GM20431 (cell line): Measurements from ENCODE around the gene ERN1.
"Not testable (repeated sequence)": the region's sequence is repeated elsewhere in the genome, so short reads cannot be mapped to it uniquely, and the experiment has no call there.

ENCODE experiments used
- in situ Hi-C: fragments of 300-500 bp; cut with MseI, MboI; formaldehyde crosslinking; loops from one replicate; pipeline ENCODE4 v1.15.0; 2020; ENCODE audit warnings: low sequenced_read_pairs; ENCODE audit not compliant: unreplicated experiment

ERN1 gene

DNA sequence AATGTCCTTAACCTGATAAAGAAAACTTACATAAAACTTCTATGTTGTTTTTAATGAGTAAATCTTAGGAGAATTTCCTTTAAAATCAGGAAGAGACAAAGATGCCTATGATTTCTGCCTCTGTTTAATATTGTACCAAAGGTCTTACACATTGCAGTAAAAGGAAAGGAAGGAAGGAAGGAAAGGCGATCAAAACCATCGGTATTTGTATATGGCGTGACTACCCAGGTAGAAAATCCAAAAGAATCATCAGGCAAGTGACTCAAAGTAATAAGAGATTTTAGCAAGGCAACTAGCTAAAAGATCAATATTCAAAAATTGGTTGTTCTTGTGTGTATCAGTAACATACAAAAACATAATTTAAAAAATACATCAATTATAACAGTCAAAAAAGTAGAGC is 113.0 kb downstream of the ERN1 start:
- in situ Hi-C loops, result no loop called here

DNA sequence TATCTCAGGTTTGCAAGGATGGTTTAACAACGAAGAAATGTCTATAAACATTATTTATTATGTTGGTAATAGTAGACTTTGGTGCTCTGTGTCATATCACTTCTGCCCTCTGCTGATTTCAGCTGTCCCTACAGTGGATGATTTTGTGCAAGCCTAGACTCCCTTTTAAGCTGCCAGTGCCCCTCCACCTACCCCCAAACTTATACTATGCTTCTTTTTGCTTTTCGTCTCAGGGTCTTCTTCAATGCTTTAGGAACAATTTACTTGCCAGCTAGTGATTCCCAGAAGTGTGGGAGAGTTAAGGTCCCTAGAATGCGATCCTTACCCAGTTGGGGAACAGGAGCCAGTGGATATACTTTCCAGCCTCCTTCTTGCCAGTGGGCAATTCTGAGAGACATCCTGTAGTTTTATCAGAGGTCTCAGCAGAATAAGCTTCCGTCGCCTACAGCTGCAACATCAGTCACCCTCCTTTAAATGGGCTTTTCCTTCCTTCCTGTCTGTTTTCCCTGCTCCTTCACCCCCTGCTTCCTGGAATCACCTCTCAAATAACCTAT is 113.6 kb downstream of the ERN1 start:
- in situ Hi-C loops, result no loop called here

DNA sequence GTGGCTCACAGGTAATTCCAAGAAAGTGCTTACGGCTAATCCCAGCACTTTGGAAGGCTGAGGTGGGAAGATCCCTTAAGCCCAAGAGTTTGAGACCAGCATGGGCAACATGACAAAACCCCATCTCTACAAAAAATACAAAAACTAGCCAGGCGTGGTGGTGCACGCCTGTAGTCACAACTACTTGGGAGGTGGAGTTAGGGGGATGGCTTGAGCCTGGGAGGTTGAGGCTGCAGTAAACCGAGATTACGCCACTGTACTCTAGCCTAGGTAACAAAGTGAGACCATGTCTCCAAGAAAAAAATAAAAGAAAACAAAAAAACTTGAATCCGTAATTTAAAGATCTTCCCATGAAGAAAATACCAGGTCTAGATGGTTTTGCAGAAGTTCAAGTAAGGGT is 114.5 kb downstream of the ERN1 start:
- in situ Hi-C loops, result no loop called here

DNA sequence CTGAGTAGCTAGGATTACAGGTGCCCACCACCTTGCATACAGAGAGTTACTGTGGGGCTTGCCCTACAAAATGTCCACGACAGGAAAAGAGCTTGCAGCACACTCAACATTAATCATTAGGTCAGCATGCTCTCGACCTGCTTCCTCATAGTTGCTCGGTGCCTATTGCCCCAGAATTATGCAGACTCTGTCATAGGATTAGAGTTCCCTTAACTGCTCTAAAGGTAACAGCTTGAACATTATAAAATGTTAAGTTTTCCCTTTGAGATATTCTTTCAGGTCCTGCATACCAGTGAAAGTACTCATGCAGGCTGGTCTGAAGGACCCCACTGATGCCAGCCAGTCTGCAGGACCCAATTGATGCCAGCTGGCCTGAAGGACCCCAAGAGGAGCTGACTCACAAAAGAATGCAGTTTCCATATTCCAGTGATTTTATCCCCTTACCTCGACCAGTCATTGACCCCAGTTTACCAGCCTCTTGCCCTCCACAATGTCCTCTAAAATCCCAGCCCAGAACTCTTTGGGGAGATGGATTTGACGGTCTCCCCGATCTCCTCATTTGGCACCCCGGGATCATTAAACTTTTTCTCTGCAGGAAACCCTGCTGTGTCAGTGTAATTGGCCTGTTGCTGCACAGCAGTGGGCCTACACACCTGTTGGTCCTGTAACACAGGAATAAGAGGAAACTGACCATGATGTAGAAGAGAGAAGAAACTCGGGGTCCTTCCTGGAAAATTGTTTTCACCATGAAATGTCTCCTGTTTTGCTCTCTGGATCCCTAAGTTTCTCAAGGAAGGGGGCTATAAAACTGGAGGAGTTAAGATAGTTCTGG is 120.2 kb downstream of the ERN1 start:
- in situ Hi-C loops, result no loop called here

DNA sequence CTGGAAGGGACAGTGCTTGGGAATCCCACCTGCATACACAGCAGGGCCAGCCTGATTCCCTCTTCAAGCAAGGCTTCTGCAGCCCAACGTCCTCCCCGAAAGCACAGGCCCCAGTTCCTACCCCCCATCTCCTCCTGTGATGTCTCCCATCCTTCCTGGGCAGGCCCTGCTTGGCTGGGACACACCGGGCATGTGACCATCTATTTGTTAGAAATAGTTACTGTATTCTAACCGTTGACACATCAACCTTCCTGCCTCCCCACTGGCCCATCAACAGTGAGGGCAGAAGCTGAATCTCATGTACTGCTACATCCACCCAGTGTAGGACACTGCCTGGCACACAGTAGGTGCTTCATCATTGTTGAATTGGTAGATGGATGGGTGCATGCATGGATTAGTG is 121.1 kb downstream of the ERN1 start:
- in situ Hi-C loops, result no loop called here

DNA sequence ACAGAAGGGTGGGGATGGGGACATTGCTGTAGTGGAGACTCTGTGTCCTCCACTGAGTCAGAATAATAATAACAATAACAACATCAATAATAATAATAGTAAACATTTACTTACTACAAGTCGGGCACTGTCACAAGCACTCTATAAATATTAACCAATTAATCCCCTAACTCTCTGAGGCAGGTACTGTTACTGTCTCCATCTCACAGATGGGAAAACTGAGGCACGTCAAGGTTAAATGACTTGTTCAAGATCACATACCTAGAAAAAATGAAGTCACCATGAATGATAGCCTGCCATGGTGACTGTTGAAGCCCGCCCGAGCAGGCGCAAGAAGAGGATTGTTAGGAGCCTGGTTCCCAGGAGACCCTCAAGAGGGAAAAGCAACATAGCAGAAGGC is 121.6 kb downstream of the ERN1 start:
- in situ Hi-C loops, result no loop called here

DNA sequence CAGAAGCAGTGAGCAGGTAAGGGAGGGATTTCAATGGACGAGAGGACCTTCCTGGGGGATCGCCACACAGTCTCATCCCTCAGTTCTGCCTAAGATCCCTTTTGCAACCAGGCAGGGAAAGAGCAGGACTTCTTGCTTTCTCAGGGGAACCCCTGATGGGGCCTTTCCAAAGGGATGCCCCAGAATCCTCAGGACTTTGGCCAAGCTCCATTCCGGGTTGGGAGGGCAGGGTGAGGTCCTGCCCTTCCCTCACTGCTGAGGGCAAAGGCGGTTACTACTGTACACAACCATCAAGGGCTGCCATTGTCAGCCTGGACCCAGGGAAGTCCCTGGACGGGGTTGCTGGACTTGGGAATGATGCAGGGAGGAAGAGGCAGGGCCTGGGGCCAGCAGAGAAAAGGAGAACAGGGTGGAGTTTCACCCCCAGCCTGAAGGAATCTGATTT is 122.1 kb downstream of the ERN1 start:
- in situ Hi-C loops, result no loop called here

DNA sequence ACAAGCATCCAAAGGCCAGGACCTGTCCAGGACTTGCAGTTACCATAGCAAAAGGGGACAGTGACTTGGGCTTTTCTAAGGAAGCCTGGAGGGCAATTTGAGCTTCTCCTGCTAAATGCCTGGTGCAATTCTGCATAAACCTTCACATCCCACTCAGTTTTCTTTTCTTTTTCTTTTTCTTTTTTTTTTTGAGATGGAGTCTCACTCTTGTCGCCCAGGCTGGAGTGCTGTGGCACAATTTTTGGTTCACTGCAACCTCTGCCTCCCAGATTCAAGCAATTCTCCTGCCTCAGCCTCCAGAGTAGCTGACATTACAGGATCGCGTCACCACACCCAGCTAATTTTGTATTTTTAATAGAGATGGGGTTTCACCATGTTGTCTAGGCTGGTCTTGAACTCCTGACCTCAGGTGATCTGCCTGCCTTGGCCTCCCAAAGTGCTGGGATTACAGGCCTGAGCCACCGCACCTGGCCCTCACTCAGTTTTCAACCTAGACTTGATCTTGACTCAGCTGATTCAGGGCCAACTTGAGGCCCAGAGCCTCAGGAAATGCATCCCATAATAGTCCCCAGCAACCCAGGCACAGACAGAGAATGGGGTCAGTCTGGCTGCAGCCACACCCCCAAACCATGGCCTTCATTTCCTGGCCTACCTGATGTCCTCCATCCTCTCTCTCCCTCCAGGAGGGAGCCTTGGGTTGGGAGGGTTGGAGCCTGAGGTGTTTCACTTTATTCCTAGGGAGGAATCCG is 122.7 kb downstream of the ERN1 start:
- in situ Hi-C loops, result not testable (repeated sequence)

DNA sequence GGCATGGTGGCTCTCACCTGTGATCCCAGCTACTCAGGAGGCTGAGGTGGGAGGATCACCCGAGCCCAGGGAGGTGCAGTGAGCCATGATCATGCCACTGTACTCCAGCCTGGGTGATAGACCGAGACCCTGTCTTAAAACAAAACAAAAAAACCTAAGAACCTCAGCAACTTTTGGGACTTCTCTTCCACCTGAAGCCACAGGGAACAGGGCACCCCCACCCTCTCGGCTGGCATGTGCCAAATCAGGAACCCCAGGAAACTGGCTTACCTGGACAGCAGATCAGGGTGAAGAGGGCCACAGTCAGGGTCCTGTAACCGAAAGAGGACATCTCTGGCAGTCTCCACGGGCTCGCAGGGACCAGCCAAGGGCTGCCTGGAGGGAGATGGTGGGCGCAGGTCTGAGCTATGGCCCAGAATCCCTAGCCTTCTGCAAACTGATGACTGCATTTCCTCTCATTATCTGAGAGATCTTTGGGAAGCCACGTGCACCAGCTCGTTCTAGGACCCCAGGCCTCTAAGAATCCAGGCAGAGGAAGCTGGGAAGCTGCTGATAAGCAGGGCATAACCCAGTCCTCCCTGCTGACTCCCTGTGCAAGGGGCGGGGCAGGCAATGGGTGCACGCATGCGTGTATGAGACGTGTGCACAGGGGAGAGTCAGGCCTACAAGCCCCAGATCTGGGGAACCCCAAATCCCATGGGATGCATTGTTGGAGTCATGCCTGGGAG is 123.4 kb downstream of the ERN1 start:
- in situ Hi-C loops, result no loop called here

DNA sequence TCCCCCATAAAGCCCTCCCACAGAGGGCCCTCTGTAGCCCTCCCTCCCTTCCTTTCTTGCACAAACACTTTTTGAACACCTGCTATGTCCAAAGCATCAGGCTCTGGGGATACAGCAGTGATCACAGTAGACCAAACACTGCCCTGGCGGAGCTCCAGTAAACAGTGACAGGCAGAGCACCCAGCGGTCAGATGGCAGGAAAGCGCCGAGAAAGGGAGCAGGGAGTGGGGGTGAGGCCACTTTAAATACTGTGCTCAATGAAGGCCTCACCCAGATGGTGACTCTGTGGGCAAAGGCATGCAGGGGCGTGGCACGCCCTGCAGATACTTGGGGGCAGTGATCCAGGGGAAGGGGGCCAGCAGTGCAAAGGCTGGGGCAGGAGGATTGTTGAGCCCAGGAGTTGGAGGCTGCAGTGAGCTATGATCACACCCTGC is 124.2 kb downstream of the ERN1 start:
- in situ Hi-C loops, result no loop called here

DNA sequence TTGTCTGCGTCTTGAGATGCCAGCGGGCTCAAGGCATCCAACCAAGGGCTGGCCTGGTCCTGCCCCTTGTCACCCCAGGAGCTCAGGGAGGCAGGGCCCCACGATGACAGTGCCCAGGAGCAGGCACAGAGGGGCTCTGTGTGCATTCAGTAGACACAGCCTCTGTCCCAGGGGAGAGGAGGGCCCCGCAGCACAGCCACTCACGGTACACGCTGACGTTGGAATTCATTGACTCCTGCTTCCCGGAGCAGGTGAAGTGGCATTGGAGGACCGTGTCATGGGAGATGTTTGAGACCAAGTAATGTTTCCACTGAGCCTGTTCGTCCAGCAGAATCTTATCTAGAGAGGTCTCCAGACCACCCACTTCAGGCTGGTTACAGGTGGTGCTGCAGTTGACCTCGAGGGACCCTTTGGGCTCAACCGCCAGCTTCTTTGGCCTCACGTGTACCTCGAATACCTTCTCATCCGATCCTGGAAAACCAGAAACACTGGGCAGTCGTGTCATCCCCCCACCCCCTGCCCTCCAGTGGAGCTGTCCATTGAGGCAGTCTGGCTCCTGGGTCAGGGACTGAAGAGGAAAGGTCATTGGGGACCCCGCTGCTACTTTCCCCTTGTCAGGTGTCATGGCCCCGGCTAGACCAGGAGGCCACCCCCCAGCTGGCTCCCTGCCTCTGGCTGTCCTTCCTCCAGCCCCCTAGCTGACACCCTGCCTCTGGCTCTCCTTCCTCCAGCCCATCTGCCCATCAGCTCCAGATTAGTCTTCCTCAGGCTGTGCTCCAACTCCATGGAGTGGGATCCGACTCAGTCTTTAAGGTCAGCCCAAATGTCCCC is 124.8 kb downstream of the ERN1 start:
- in situ Hi-C loops, result no loop called here

DNA sequence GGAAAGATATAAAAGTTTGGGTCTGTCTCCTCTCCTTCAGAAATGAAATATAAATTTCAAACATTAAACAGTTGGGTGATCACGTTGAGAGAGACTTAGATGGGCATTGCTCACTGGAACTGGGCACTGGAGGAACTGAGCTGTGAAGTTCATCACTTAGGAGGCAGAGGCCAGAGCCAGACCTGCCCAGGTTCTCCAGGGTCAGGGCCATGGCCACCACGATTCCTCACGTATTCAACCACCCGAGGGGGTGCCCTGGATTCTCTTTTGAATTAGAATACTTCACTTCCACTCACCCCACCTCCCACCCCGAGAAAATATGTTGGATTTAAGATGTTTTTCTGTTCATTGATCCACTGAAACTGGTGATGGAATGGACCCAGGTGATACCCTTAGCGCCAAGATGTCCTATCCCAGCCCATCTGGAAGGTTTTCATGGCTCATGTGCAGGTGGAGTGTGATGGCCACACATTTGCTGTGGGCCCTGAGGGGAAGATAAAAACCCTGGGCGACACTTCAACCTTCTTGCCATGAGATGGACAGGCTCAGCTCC is 125.7 kb downstream of the ERN1 start:
- in situ Hi-C loops, result no loop called here

DNA sequence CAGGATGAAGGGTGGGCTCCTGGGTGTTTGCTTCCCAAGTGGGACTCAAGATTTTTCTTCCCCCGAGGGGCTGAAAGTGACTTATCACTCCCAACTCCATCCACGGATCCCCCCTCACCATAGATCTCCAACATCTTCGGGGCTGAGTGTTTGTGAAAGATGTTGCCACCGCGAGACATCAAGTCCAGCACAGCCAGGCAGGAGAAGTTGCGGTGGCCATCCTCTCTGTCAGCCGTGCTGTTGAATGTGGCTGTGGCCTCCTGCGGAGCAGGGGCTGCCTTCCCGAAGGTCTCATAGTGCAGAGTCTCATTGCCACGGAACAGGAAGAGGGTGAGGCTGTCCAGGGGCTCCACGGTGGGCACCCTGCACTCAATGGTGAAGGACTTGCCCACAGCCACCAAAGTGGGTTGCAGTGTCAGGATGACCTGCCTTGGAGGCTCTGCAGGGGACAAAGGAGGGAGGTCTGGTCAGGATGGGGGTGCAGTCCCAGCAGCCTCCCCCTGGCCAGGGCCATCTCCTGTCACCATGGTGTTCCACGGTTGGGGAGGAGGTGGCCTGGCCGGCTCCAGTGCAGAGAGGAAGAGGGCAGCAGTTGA is 126.3 kb downstream of the ERN1 start:
- in situ Hi-C loops, result no loop called here

DNA sequence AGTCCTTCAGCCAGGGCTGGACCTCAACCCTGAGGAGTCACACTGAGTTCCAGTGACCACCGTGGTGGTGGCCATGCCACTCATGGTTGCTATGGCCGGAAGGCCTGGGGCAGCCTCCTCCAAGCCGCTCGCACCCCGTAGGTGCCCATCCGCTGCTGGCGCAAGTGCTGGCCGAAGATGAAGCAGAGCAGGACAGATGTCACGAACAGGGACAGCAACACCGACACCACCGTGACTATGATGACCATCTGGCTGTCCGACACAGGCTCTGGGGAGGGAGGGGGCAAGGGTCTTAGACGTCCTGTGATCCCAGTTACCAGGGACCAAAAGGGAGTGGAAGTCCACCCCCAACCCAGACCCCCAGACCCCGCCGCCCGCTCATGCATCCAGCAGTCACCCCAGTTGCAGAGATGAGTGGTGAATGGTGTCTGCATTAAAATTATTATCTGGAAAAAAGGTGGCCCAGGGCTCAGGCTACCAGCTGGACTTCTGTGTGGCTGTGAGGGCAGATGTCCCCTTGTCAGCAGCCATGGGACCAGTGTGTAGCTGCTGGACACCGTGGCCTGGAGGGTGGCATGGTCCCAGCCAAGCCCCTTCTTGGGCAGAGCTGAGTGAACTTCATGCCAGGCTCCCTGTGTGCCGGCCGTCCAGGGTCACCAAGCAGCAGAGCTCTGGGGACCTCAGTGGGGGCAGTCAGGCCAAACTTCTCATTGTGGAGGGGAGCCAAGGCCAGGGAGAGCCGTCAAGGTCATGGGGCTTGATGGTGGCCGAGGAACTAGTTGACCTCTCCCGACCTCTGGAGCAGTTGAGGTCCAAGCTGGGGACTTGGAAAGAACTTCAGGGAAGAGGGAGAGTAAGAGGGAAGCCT is 127.1 kb downstream of the ERN1 start:
- in situ Hi-C loops, result no loop called here

DNA sequence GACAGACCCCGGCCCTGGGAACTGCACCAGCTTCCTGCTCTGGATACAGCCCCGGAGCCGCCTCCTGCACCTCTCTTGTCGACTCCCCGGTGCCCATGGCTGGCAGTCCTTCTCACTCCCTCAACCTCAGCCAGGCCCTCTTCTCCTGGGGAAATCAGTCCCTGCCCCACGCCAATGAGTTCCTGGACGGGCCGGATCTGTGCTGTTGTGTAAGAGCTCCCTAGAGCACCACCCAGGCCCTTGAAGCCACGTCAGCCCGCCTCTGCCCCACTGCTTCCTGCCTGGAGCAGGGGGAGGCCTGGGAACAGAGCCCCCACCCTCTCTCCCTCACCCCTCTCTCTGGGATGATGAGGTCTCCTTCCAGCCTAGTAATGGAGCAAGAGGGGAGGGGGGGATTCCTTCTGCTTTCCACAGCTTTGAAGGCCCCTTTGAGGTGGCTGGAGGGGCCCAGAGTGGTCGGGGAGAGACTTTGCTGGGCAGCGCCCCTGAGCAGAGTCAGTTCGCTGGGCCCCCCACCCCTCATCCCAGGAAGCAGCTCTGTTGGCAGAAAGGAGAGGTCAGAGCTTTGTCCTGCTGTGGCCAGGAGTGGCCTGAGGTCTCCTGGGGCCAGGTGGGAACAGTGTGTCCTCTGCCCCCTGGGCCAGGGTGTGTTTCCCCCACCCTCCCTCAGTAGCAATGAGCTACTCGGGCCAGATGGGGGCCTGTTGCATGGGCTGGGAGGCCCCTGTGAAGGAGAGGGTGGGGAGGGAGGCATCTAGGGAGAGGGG is 128.0 kb downstream of the ERN1 start:
- in situ Hi-C loops, result no loop called here

DNA sequence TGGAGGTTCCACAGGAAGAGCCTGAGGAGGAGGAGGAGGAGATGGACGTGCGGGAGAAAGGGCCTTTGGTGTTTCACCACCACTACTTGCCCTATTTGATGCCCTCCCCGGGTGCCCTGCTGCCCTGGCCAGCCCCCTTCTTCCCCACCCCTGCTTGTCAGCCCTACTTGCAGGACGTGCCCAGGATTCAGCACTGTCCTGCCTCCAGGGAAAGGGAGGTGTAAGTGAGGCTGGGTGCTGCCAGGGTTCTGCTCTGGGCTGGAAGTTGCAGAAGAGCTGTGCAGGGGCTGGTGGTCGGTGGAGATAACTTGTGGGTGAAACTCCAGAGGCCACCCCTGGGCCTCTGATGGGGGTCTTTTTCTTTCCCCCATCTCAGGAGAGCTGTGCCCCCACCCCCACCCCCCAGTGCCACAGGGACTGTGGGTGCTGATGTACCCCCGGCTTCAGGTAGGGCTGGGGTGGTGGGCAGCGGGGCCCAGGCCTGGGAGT is 128.8 kb downstream of the ERN1 start:
- in situ Hi-C loops, result no loop called here
